GM18861 (cell line): ENCODE measurements around the gene BEST2.
A peak's percentile ranks its signal among the peaks of the same experiment; 100 is the strongest.

Experiments used
- ATAC-seq: cut with Tn5 transposase; IDR thresholded peaks from one replicate; pipeline ENCODE4 v1.9.1; 2021; ENCODE audit not compliant: unreplicated experiment

Gene BEST2

DNA sequence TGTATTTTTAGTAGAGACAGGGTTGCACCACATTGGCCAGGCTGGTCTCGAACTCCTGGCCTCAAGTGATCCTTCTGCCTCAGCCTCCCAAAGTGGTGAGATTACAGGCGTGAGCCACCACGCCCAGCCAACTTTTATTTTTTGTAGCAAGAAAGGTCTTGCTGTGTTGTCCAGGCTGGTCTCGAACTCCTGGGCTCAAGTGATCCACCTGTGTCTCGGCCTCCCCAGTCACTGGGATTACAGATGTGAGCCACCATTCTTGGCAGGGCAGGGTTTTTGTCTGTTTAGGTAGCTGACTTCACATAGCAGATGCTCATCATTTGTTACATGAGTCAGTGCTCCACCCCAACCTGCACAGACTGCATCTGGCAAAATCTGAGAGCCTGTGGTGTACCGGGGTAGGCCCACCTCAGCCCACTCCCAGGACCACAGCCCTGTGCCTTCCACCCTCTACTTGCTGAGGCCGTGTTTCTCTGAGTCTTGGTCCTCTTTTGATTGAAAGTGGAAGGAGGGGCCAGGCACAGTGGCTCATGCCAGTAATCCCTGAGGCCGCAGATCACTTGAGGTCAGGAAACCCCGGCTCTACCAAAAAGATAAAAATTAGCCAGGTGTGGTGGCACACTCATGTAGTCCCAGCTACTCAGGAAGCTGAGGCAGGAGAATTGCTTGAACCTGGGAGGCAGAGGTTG, 23.7 kb upstream of the BEST2 start:
- no peak for ATAC-seq

DNA sequence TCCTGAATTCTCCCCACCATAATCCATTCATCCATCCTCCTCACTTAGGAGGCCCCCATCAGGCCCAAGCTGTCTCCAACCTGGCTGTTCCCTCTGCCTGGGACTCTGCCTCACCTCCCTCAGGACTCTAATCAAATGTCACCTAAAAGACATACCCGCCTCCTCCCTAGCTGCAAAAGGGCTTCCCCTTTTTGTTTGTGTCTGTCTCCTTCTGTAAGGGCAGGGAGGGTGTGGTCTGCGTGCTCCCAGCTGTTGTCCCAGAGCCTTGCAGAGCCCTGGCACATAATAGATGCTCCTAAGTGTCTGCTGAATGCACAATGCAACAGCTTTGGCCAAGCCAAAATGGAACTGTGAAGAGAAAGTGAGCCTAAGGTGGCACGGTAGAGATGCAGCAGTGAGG, 21.5 kb upstream of the BEST2 start:
- no peak for ATAC-seq

DNA sequence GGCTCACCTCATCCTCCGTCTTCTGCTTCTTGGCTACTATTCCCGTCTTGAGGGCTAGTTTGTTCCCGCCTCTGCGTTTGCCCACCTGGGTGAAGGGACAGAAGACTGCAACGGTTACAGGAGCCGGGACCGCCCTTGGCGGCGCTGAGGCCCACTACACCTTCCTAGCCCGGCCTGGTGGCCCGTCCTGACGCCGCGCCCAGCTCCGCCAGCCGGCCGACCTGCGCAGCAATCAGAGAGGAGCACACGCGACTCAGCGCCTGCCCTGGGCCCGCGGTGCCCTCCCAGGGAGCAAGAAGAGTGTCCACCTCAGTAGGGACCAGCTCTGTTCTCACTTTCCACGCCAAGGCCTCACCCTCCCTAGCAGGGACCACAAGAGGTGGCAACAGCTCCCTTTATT, 20.3 kb upstream of the BEST2 start:
- ATAC-seq: no peak

DNA sequence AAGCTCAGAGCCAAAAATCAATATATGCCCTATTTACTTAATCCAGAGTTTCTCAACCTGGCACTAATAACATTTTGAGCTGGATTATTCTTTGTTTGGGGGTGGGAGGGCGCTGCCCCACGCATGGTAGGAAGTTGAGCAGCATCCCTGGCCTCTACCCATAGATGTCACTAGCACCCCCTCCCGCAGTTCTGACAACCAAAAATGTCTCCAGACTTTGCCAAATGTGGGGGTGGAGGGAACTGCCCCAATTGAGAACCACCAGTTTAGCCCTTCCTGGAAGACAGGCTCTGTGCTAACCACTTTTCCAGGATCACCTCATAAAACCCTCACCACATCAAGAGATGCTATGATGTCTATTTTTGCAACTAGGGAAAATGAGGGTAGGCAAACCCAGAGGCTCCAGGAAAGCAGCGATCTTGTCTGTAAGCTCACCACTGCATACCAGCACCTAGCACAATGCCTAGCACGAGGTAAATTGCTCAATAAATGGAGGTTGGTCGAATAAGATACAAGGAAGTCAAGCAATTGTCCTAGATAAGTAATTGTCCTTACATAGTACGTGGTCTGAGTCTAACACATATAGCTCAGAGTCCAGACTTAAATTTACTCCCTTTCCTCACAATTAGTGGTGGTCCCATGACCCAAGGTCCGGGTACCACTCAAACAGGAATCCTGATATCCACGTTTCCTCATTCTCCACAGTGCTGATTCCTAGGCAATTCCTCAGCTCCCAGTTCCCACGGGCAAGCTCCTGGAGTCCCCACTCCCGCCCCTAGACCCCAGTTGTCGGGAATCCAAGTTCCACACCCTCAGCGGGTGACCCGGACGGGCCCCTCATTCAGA, 18.0 kb upstream of the BEST2 start:
- ATAC-seq: no peak

DNA sequence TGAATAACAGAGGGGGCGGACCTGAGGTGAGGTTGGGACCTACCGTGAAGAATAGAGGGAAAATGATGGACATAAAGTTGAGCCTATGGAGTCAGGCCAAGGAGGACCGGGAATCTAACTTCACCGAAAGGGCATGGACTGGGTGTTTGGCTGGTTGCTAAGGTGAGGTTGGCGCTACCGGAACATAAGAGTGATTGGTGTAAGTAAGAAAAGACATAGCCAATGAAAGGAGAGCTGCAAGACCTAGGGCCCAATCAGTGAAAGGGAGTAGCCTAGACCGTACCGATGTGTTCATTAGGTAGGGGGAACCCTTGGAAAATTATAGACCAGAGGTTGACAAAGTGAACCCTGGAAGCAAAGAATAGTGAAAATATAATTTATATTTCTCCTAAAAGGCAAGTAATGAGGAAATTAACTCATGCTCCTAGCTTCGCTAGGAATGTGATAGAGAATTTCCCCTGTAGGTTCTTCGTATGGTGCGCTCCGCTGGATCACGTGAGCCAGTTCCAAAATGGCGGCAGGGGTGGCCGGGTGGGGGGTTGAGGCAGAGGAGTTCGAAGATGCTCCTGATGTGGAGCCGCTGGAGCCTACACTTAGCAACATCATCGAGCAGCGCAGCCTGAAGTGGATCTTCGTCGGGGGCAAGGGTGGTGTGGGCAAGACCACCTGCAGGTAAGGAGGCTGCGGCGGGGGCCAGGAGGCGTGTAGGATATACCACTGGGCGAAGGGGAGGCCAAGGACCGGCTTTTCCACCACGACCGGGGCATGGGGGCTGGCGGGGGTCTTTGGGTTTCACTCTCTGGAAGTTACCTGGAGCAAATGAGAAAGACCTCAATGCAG, 14.4 kb upstream of the BEST2 start, which contains the start of gene GET3:
TSS of gene GET3 (plus strand) at position 503 of the 840 bp plus-strand sequence. CDS start at position 512, 9 bp downstream.
- peak; percentile 69 for ATAC-seq

DNA sequence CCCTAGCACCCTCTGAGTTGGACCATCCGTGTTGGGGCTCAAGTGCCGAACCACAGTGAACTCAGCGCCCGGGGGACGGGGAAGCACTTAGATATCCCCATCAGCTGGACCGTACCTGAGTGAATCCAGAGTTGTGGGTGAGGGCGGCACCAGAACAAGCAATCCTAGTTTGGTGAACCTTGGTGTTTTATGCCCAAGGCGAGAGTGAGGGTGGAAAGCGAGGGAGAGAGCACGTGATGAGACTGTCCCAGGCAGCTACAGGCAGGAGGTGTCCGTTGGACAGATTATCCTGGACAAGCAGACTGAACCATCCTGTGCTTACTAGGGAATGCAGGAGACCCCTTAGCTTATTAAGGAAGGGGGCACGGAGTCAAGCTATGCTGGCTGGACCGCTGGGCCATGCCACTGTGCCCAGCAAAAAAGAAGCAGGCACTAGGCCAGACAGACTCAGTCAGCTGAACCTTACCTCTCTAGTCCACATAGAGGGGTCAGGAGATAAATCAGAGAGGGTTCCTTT, 13.7 kb upstream of the BEST2 start:
- ATAC-seq: no peak

DNA sequence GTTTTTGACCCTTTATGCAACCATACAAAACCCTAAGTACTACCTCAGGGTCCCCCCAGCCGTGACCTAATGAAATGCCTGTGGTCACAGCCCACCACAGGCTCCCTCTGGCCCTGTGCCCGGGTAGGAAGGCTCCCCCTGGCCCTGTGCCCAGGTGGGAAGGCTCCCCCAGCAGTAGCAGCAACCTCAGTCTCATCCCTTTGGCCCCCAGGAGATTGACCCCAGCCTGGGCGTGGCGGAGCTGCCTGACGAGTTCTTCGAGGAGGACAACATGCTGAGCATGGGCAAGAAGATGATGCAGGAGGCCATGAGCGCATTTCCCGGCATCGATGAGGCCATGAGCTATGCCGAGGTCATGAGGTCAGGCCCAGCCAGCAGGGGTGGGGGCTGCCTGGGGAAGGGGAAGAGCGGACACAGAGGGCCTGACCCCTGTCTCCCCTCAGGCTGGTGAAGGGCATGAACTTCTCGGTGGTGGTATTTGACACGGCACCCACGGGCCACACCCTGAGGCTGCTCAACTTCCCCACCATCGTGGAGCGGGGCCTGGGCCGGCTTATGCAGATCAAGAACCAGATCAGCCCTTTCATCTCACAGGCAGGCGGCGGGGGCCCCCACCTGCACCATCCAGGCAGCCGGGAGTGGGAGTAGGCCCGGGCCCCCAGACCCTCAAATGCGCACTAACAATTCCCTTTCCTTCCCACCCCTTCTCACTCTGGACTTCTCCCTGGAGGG, 6.3 kb upstream of the BEST2 start:
- no peak for ATAC-seq

DNA sequence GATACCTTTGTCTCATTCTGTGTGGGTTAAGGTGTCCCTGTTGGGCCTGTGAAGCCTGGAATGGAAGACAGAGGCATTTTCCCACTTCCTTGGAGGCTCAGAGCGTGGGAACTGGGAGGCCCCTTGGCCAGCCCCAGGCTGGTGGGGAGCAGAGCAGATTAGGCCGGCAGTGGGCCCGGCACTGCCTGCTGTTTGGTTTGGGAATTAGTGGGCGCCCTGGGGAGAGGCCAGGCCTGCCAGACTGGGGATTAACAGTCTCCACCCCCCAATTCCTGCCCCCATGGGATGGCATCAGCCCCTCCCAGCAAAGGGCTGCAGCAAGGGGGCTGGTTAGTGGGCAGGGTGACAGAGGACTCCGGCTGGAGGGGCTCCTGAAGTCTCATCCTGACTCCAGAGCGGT, 3.1 kb upstream of the BEST2 start:
- ATAC-seq: no peak

DNA sequence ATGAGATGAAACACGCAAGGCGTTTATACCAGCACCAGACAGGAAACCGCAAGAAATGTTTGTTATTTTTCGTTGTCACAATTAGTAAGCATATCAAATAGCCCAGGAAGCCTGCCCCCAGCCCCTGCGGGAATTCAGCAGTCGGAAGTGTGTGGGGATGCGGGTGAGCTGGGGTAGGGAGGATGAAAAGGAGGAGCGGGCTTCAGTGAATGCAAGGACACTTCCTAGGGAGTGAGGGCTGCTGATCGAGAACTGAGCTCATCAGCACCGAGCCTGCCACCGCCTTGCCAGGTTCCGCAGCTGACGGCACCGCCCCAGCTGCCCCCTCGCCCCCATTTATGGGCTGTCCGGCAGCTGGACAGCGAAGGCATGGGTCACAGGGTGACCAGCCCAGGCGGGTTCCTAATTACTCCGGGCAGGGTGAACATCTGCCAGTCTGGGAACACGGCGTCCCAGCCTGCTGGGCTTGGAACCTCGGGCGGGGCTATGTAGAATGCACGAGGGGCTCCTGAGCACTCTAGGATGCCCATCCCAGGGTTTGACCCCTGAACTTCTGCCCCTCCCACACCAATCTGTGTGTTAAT, 1.6 kb upstream of the BEST2 start:
- no peak for ATAC-seq

DNA sequence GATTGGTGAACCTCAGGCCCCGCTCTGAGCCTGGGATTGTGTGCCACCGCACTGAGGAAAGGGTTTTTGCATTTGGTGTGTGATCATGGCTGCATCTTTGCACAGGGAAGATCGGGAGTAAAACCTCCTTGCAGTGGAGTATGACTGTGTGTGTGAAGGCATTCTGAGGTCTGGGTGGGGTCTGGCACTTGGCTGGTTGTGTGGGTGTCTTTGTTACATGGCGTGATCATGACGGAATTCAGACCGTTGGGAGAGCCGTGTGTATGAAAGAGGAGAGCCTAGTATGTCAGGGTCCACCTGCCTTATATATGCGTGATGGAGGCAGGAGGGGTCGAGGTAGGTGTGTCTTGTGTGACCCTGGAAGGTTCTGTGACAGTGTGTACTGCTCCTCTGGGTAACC, 740 bp upstream of the BEST2 start:
- no peak for ATAC-seq

DNA sequence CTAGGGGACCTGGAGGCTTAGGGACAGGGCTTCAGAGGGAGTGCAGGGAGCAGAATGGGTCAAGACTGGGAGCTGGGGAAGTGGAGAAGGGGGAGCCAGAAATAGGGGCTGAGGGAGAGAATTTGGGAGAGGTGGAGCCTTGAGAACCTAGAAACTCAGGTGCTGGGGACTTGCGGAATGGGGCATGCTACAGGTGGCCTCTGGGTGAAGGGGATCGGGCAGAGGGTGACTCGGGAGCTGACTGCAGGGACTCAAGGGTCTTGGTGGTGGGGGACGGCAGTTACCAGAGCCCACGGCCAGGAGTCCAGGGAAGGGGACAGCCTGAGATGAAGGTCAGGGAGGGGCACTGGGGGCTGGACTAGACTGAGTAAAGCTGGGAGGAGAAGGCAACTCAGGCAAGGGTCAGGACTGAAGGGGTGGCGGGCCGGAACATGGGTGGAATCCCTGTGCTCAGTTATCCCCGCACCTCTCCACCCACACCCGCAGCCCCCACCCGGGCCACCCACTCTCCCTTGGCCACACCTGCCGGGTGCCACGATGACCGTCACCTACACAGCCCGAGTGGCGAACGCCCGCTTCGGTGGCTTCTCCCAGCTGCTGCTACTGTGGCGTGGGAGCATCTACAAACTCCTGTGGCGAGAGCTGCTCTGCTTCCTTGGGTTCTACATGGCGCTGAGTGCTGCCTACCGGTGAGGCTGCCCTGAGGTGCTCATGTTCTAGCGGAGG, 628 bp downstream of the BEST2 start:
- no peak for ATAC-seq

DNA sequence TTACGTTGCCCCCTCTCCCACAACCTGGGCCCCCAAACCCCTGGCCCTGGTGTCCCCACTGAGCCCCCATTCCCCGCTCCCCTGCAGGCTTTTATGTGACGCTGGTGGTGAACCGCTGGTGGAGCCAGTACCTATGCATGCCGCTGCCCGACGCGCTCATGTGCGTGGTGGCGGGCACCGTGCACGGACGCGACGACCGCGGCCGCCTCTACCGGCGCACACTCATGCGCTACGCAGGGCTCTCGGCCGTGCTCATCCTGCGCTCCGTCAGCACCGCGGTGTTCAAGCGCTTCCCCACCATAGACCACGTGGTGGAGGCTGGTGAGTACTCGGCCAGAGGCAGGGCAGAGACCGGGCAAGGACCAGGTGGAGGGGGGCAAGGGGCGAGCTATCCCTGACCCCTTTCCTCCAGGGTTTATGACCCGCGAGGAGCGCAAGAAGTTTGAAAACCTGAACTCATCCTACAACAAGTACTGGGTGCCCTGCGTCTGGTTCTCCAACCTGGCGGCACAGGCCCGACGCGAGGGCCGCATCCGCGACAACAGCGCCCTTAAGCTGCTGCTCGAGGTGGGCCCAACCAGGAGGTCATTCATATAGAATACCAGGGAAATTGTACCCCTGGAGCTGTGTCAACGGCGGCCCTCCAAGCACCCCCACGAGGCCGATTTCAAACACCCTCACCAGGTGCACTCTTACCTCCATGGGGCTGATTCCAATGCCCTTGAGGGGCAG, 3.0 kb downstream of the BEST2 start:
- ATAC-seq: no peak

DNA sequence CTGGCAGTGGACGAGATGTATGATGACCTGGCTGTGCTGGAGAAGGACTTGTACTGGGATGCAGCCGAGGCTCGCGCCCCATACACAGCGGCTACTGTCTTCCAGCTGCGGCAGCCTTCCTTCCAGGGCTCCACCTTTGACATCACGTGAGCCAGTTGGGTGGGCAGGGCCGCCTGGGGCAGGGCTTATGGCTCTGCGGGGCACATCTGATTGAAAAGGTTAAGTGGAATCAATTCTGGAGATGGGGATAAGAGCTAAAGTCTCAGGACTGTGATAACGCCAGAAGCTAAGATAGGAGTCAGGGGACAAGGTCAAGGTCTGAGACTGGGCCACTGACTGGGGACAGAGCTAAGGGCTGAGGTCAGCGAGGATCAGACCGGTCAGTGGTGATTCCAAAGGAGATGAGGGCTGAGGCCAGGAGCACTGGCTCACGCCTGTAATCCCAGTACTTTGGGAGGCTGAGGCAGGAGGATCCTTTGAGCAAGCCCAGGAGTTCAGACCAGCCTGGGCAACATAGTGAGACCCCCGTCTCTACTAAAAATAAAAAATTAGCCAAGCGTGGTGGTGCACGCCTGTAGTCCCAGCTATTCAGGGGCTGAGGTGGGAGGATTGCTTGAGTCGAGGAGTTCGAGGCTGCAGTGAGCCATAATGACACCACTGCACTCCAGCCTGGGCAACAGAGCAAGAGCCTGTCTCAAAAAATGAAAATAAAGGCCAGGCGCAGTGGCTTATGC, 4.7 kb downstream of the BEST2 start:
- ATAC-seq: no peak

DNA sequence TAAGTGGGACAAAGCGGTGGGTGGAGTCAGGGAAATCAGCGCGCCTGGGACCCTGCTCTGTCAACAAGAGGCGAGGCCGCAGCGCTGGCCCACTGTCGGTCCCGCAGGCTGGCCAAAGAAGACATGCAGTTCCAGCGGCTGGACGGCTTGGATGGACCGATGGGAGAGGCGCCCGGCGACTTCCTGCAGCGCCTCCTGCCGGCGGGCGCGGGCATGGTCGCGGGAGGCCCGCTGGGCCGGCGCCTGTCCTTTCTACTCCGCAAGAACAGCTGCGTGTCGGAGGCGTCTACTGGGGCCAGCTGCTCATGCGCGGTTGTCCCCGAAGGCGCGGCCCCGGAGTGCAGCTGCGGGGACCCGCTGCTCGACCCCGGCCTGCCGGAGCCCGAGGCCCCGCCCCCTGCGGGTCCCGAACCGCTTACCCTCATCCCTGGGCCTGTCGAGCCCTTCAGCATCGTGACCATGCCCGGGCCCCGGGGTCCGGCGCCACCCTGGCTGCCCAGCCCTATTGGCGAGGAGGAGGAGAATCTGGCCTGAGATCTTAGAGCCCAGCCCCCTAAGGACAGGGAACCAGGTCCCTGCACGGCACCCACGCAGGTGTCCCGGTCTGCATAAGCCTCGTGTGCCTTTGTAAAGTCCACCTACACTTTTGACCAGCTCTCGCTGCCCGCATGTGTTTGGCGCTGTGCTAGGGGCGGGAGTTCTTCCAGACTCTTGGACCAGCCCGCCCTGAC, 6.1 kb downstream of the BEST2 start:
- no peak for ATAC-seq

DNA sequence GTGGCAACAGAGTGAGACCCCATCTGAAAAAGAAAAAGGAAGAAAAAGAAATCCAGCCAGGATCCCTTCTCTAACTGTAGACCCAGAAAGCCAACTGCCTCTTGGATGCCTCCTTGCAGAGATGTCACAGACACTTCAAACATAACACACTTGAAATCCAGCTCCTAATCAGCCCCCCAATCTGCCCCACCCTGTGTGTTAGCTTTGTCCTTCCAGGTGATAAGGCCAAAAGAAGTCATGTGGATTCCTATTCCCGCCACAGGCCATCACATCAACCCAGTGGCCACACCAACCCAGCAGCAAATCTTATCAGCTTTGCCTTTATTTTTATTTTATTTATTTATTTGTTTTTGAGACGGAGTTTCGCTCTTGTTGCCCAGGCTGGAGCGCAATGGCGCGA, 8.1 kb downstream of the BEST2 start:
- ATAC-seq: no peak

DNA sequence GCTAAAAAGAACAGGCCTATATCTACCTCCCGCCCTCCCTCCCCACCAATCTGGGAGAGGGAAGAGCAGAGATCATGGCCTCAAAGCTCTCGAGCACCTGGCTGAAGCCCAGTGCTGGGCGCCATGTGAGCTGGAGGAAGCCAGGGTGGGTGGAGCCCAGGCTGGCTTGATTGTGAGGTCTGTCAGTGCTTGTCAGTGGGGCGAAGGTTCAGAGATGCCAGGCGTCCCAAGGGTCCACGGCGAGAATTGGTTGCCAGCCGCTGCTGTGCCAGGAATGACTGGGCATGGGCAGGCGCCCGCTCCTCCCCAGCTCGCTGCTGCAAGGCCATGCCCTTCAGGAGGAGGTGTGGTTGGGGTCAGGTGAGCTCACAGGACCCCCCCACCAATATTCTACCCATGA, 11.5 kb downstream of the BEST2 start:
- ATAC-seq: no peak

DNA sequence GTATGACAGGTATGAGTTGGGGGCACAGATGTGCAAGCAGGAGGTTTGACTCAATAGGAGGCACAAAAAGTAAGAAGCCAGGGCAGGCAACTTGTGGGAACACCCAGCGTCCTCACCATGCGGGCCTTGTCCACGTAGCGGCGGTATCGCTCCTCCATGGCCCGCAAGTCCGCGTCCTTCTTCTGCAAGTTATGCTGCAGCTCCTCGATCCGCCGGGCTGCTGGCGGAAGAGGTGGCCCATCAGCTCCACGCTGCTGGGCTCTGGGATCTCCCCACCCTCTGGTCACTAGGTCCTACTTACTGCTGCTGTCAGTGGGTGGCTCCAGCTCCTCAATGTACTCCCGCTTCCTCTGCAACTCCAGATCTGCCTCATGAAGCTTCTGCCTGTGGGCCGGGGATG, 13.1 kb downstream of the BEST2 start:
- ATAC-seq: no peak
